CD4-positive, alpha-beta T cell treated with Interleukin-15 for 1 hour (primary cell): ENCODE results near the gene TARDBP.
"Not testable (repeated sequence)": the region's sequence is repeated elsewhere in the genome, so short reads cannot be mapped to it uniquely, and the experiment has no call there.

Source experiments
- DNase-seq: peaks from one replicate; pipeline ENCODE4 v3.0.0-alpha.2; 2020

The TARDBP gene

DNA sequence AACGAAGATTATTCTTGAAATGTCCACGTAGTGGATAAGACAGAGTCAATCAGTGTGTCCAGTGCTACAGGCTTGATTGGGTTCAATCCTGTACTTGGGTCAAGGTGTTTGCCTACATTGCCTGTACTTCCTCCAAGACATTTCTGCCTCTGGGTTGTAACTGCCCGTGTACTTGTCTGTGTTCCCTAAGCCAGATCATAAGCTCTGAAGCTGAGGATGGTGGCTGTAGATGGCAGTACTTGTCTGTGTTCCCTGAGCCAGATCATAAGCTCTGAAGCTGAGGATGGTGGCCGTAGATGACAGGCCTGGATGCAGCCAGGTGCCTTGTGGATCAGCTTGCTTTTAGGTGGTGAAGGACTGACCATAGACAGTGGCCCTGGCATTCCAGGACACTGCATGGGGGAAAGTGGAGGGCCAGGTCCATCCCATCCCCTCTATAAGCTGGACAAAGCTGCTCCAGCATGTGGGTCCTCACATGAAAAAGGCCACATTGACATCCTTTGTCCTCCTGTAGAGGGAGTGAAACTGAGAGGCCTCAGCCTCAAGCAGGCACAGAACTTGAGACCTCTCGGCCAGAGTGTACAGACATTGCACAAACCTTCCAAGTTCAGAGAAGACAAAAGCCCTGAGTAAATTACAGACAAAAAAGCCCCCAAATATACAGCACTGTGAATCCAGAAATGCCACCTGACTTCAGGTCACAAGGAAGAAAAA, 49.4 kb downstream of the TARDBP start:
- no peak for DNase-seq

DNA sequence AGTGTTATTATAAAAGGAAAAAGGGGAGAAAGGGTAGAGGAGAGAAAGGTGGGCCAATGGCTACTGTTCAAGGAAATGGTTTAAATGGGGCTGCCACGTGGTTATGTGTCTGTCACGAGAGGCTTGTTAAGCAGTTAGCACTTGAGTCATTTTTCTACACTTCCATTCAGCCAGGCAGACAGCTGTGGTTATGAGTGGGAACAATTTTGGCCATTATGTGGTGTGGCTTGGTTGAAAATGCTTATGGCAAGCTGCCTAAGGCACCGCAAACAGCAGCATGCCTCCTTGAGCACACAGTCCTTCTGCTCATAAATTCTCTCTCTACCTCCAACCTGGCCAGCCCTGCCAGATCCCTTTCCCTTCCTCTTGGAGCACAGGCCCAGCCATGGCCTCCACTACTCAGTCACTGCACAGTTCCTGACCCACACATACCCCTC, 50.5 kb downstream of the TARDBP start:
- no peak for DNase-seq

DNA sequence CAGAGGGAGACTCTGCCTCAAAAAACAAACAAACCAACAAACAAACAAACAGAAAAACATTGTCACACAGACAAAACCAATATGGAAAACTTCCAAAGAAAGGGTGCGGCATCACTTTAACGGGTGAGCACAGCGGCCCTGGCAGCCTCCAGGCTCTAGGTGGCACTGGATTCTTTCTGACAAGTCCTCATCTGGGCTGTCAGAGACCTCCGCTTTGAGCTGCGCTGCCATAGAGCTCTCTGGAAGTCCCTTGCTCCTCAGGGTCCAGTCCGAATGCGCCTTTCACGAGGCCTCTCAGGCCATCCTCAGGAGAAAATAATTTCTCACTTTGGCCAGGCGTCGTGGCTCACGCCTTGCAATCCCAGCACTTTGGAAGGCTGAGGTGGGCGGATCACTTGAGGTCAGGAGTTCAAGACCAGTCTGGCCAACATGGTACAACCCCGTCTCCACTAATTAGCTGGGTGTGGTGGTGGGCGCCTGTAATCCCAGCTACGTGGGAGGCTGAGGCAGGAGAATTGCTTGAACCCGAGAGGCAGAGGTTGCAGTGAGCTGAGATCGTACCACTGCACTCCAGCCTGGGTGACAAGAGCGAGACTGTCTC, 51.6 kb downstream of the TARDBP start:
- DNase-seq = not testable (repeated sequence)

DNA sequence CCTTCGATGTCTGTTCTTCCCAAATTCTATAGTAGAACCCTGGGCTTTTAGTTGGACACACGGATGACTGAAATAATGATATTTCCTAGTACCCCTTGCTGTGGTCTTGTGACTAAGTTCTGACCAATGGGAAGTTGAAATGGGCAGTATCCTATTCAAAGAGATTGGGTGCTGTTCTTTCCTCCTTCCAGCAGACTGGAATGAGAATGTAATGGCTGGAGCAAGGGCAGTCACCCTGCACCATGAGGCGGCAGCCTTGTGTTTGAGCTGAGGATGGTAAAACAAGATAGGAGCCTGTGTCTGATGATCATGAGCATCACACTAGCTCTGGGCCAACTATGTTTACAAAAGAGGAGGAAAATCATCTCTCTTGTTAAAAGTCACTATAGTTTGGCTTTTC, 52.5 kb downstream of the TARDBP start:
- no peak for DNase-seq

DNA sequence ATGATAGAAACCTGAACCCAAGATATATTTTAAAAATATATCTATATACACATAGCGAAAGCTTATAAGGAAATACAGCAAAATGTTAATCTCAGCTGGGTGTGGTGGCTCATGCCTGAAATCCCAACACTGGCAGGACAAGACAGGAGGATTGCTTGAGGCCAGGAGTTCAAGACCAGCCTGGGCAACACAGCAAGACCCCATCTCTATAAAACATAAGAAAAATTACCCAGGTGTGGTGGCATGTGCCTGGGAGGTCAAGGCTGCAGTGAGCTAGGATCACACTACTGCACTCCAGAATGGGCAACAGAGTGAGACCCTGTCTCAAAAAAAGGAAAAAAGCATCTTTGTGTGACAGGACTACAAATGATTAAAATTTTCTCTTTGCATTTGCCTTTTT, 53.3 kb downstream of the TARDBP start:
- DNase-seq = no peak

DNA sequence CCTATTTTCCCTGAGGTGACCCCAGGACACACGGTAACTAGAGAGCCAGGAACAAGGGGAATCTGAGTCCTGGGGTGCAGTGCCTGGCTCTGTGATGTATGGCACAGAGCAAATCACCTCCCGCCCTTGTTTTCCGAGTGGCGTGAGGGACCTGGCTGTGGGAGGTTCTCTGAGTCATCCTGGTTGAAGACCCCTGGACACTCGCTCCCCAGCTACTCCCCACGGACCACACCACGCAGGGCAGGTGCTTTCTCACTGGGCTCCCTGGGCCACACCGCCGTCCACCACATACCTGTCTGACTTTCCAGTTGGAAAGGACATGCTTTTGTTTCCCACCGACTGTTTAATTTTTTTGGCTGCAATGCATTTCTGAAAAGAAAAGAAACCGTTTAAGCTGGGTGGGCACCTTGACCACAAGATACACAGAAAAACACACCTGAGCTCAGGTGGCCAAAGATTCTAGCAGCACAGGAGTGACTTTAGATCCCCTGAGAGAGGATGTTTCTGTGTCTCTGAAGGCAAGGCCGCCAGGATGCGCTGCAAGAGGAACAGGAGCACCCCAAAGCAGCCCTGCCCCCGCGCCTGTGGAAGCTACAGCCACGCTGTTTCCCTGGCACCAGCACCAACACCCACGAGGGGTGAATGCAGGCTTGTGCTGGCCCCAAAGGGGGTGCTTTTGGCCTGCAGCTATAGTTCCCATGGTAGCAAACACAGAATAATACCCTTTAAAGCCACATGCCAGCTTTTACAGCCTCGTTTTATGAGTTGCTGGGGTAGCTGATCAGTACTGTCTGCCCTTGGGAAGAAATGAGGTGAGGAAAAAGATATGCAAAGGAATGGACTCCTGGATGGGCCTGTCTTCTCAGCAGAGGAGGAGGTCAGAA, 55.5 kb downstream of the TARDBP start:
- DNase-seq = no peak

DNA sequence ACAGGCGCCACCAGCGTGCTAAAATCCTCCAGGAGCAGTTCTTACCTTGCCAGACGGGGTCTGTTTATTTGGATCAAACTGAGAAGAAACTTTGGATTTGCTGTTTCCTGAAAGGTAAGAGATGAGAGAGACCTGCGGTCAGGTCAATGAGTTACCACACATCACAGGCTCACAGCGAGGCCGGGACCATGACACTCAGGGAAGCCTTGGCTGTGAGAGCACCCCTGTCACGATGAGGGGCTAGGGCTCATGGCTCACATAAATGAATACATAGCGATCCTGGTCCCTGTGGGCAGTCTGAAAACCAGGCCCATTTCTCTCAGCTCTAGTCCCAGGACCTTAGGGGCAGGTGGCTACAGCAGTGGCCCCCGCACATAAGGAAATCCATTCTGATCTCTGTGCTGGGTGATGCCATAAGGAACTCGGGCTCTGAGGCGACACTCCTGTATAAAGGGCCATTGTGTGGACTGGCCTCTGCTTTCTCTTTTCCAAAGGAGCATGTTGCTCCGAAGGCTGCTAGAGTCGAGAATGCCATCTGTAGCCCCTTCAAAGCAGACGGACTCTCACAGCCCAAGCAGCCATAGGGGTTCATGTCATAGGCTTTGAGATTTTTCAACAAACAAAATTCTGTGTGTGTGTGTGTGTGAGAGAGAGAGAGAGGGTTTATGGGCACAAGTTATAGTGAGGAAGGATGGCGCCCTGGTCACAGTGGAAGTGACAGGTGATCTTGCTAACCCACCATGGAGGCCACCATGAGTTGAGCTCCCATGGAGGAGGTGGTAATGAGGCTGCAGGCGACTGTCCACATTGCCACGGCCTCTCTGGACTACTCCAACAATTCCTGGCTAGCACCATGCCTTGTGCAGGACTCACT, 56.4 kb downstream of the TARDBP start:
- DNase-seq = no peak

DNA sequence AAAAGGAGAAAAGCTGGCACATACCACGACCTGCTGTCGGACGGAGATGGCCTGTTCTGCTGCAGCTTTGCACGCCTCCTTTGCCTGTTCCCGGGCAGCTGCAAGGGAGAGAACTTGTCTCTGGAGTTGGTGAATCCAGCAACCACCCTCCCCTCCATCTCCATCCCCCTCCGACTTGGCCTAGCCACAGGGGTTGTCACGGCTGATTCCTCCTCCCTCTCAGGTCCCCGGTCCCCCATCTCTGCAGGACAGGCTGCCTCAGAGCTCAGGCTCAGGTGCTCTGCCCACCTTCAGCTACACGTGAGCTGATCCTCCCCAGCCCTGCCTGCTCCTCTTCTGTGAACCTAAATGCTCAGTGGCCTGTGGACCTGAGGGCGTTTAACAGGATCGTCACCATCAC, 58.4 kb downstream of the TARDBP start:
- DNase-seq = no peak

DNA sequence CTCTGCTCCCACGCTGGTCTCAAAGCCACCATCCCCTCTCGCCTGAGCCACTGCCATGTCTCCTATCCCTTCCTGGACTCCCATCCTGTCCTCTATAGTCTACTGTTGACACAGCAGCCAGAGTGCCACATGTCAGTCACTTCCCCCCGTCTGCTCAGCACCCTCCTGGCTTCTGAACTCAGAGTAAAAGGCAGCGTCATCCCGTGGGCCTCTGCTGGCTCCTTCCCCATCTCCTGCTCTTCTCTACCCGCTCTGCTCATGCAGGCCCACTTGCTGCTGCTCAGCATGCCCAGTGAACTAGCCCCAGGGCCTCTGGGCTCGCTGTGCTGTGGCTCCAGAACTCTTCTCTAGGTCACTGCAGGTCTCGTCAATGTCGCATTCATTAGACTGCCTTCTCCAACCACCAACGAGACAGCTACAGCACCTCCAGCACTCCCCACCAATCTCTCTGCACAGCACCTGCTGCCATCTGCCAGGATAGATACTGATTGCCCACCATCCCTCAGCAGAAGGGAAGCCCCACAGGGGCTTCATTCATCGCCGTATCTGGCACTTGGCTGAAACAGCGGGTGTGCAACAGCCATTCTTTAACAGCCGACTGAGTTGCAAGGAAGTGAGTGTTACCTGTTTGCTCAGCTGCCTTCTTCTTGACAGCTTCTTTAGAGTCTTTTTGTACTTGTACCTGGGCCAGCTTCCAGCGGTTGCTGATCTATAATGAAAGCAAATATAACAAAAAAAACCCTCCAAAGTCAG, 59.2 kb downstream of the TARDBP start:
- no peak for DNase-seq

DNA sequence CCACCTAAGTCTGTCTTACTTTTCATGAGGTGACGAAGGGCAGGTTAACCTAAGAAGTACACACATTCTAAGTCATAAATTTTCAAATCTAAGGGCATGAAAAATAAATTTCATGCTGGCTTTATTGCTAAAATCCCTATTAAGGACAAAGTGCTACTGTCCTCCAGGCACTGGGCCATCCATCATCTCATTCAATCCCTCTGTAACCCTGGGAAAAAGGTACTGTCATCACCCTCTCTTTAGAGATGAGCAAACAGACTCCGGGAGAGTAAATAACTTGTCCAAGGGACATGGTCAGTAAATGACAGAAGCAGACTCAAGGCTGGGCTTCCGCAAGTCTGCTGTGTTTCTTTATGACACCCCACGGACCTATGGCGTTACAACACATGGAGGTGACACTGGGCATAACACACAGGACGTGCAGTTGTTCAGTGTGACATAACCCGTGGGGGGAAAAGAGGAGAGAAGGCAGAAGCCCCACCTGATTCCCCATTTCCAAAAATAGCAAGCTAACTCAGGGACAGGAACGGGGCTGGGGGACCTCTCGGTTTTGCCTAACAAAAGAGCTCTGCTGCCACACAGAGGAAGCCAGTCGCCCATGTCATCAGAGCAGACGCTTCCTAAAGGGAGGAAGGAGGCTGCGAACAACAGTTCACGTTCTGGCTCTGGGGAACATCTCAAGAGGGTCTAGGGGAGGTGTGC, 59.9 kb downstream of the TARDBP start:
- DNase-seq = no peak

DNA sequence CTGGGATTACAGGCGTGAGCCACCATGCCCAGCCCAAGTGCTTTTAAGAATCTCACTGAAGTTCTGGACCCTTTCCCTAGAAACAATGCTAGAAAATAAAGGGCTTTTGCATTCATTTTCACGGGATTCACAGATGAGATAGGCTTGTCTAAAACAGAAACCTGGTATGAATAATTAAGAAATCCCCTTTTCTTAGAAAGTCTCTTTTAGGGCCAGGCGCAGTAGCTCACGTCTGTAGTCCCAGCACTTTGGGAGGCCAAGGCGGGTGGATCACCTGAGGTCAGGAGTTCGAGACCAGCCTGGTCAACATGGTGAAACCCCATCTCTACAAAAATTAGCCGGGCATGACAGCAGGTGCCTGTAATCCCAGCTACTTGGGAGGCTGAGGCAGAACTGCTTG, 60.9 kb downstream of the TARDBP start:
- DNase-seq = not testable (repeated sequence)
